Measurements from ENCODE around the gene SERP2. TPM values are rescaled to one million over a fixed set of nuclear protein-coding genes. Genes with fewer than 3 reads are reported as not detected.
"Not testable (repeated sequence)": the region's sequence is repeated elsewhere in the genome, so short reads cannot be mapped to it uniquely, and the experiment has no call there.

SERP2 gene
- total RNA-seq (9.2 and 15.5 TPM in 2 replicates), polyA plus RNA-seq (10.6 and 11.2 TPM in 2 replicates), polyA minus RNA-seq (ENCODE audit: low replicate concordance) (3.5 and 5.3 TPM in 2 replicates)
- 7.4 and 10.6 TPM in 2 replicates for polyA plus RNA-seq (2012)

DNA sequence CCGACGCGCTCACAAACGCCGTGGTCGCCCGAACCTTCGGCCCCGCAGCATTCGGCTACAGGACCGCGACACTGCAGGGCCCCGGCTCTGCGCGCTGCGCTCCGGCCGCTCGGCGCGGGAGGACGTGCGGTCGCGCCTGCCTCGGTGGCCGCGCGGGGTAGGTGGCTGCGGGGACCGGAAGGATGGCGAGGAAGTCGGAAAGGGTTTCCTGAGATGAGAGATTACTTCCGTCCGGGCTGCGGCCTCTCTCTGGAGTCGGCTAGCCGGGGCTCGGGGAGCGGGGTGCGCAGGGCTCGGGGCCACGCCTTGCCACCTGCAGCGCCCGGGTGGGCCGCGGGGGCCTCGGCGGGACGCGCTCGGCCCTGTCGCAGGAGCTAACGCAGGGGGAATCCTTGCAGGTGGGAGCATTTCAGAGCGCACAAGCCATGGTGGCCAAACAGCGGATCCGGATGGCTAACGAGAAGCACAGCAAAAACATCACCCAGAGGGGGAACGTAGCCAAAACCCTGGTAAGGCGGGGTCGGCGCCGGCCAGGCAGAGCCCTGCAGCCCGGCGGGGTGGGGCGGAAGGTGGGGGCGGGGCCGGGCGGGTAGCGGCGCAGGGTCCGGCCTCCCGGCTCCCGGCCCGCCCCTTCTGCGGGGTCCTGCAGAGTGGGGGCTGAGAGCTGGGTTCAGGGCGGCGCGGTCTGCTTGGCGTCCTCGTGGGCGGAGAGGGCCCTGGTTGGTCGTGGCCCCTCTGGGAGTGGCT is at the start of gene SERP2:
SERP2 (plus strand) TSS at position 224 of the 747 bp plus-strand sequence; CDS start at position 426, 202 bp downstream.
- H3K27me3 ChIP-seq (ENCODE audit: control insufficient read depth, insufficient read depth, low read length), result no peaks in the 10 kb centered on the region

DNA sequence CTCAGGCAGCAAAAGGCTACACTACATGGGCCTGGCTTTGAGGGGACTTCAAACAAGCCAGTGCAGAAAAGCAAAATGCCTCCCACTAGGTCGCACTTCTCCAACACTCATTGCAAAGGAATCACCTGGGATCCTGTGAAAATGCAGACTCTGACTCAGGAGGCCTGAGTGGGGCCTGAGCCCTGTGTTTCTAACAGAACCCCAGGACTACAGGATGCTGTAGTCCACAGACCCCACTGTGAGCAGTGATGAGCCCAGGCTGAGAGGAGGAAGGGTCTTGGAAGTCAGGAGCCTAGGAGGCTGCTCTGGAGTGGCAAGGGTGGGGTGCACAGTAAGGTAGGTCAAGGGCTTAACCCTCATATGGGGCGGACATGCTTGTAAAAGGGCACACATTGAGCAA is 46.7 kb upstream of the SERP2 start:
- no peaks in the 10 kb centered on the region for H3K36me3 ChIP-seq (ENCODE audit: control insufficient read depth, insufficient read depth, low read length)
- TF ChIP-seq, protein P1, sequence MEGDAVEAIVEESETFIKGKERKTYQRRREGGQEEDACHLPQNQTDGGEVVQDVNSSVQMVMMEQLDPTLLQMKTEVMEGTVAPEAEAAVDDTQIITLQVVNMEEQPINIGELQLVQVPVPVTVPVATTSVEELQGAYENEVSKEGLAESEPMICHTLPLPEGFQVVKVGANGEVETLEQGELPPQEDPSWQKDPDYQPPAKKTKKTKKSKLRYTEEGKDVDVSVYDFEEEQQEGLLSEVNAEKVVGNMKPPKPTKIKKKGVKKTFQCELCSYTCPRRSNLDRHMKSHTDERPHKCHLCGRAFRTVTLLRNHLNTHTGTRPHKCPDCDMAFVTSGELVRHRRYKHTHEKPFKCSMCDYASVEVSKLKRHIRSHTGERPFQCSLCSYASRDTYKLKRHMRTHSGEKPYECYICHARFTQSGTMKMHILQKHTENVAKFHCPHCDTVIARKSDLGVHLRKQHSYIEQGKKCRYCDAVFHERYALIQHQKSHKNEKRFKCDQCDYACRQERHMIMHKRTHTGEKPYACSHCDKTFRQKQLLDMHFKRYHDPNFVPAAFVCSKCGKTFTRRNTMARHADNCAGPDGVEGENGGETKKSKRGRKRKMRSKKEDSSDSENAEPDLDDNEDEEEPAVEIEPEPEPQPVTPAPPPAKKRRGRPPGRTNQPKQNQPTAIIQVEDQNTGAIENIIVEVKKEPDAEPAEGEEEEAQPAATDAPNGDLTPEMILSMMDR (conservative IDR thresholded peaks at IDR 0.05 in 1 of 2, IDR thresholded peaks at IDR 0.05 in 1 of 2; ENCODE audit: low read depth in 1 of 2, low read length in 2 of 2), result no peak
- TF ChIP-seq EZH2 (IDR thresholded peaks at IDR 0.05; ENCODE audit: low read length, missing control alignments), result no peak
- H3K9ac ChIP-seq (ENCODE audit: insufficient read depth, low read length), result no peak overlapping the region
- H3K9me3 ChIP-seq (ENCODE audit: control insufficient read depth, insufficient read depth, low read depth, low read length), result no peaks in the 10 kb centered on the region
- H3K79me2 ChIP-seq (ENCODE audit: control insufficient read depth, insufficient read depth, low read length), result no peaks in the 10 kb centered on the region
- H3K4me2 ChIP-seq (ENCODE audit: extremely low read depth, insufficient read depth, low read length), result no peak overlapping the region
- H2AFZ ChIP-seq (ENCODE audit: low read length), result no peak overlapping the region
- H3K27ac ChIP-seq (ENCODE audit: insufficient read depth, low read length), result no peak overlapping the region
- no peaks in the 10 kb centered on the region for H3K27me3 ChIP-seq (ENCODE audit: control insufficient read depth, insufficient read depth, low read length)
- H3K4me1 ChIP-seq (ENCODE audit: control insufficient read depth, extremely low read depth, insufficient read depth, low read length), result peaks cover 4% of the 10 kb centered on the region
- H3K4me3 ChIP-seq (replicated peaks in 1 of 4; ENCODE audit: control extremely low read depth in 1 of 4, insufficient read depth in 1 of 4, low read depth in 3 of 4, low read length in 4 of 4), result no peak overlapping the region
- DNase-seq (ENCODE audit: low read depth in 2 of 2), result no peak
- H4K20me1 ChIP-seq (ENCODE audit: control insufficient read depth, extremely low read depth, insufficient read depth, low read length), result no peaks in the 10 kb centered on the region

More for the DNA sequence above, at the start of gene SERP2:
- Histone ChIP-seq H4K20me1 (ENCODE audit: control insufficient read depth, extremely low read depth, insufficient read depth, low read length) (no peaks in the 10 kb centered on the region), H3K4me2 (ENCODE audit: extremely low read depth, insufficient read depth, low read length) (peak within 1 kb of the TSS; percentile 88), H3K9me3 (ENCODE audit: control insufficient read depth, insufficient read depth, low read depth, low read length) (no peaks in the 10 kb centered on the region), H3K36me3 (ENCODE audit: control insufficient read depth, insufficient read depth, low read length) (no peaks in the 10 kb centered on the region), H3K4me1 (ENCODE audit: control insufficient read depth, extremely low read depth, insufficient read depth, low read length) (peaks cover 2% of the 10 kb centered on the region), H3K4me3 (replicated peaks in 1 of 4; ENCODE audit: control extremely low read depth in 1 of 4, insufficient read depth in 1 of 4, low read depth in 3 of 4, low read length in 4 of 4) (peak within 1 kb of the TSS; percentile 41 to 68 (median 62)), H3K79me2 (ENCODE audit: control insufficient read depth, insufficient read depth, low read length) (no peaks in the 10 kb centered on the region), H3K27ac (ENCODE audit: insufficient read depth, low read length) (peak within 1 kb of the TSS; percentile 32), H2AFZ (ENCODE audit: low read length) (peak within 1 kb of the TSS; percentile 82), H3K9ac (ENCODE audit: insufficient read depth, low read length) (peak within 1 kb of the TSS; percentile 66)
- TF ChIP-seq, protein P1 (conservative IDR thresholded peaks at IDR 0.05 in 1 of 2, IDR thresholded peaks at IDR 0.05 in 1 of 2; ENCODE audit: low read depth in 1 of 2, low read length in 2 of 2), result no peak
- TF ChIP-seq EZH2 (IDR thresholded peaks at IDR 0.05; ENCODE audit: low read length, missing control alignments), result no peak
- peak; percentile 34 to 46 for DNase-seq (ENCODE audit: low read depth in 2 of 2)

- H3K27me3 ChIP-seq (ENCODE audit: control insufficient read depth, insufficient read depth, low read length); H3K4me1 ChIP-seq (ENCODE audit: control insufficient read depth, extremely low read depth, insufficient read depth, low read length); H2AFZ ChIP-seq (ENCODE audit: low read length); H3K79me2 ChIP-seq (ENCODE audit: control insufficient read depth, insufficient read depth, low read length); H3K4me2 ChIP-seq (ENCODE audit: extremely low read depth, insufficient read depth, low read length); H4K20me1 ChIP-seq (ENCODE audit: control insufficient read depth, extremely low read depth, insufficient read depth, low read length); DNase-seq (ENCODE audit: low read depth in 2 of 2); H3K36me3 ChIP-seq (ENCODE audit: control insufficient read depth, insufficient read depth, low read length); H3K9ac ChIP-seq (ENCODE audit: insufficient read depth, low read length); H3K4me3 ChIP-seq (replicated peaks in 1 of 4; ENCODE audit: control extremely low read depth in 1 of 4, insufficient read depth in 1 of 4, low read depth in 3 of 4, low read length in 4 of 4); H3K9me3 ChIP-seq (ENCODE audit: control insufficient read depth, insufficient read depth, low read depth, low read length); H3K27ac ChIP-seq (ENCODE audit: insufficient read depth, low read length): not testable (repeated sequence)
Observed at GRCh38 chr13:44329041-44329440, 44.6 kb upstream of the SERP2 start.

All from fibroblast of lung (primary cell).